ENCODE measurements around the gene KRTAP10-3.

GRCh38 chr21:44527156-44527982 lies 31.2 kb downstream of the KRTAP10-3 start:
- TF ChIP-seq ARNT (IDR thresholded peaks at IDR 0.05) (no peak), MLLT10 (CRISPR knock-in tag; IDR thresholded peaks at IDR 0.05) (no peak), CHD2 (IDR thresholded peaks at IDR 0.05; ENCODE audit: low read depth, low read length) (no peak), HMGXB4 (CRISPR knock-in tag; IDR thresholded peaks at IDR 0.05; ENCODE audit: borderline replicate concordance in 1 of 2, low read depth in 1 of 2) (no peak), EZH2 (conservative IDR thresholded peaks at IDR 0.05; ENCODE audit: low read depth, low read length) (no peak)
